ENCODE measurements around the gene DTD2. TPM values are rescaled to one million over a fixed set of nuclear protein-coding genes. Genes with fewer than 3 reads are reported as not detected.
A peak's percentile ranks its signal among the peaks of the same experiment; 100 is the strongest.

The DTD2 gene
- total RNA-seq, 1 donor from 2014 or later = 19.3 TPM

- no peak overlapping the region for H3K9ac ChIP-seq (ENCODE audit: low read depth in 1 of 3, low read length in 3 of 3)
- H3K4me3 ChIP-seq (ENCODE audit: low read length in 3 of 3) = no peak overlapping the region
- no peaks in the 10 kb centered on the region for H3K27me3 ChIP-seq (ENCODE audit: control insufficient read depth in 3 of 3, insufficient read depth in 3 of 3, low read length in 3 of 3)
- H3K4me1 ChIP-seq (ENCODE audit: control insufficient read depth in 3 of 3, insufficient read depth in 3 of 3, low read length in 3 of 3) = no peaks in the 10 kb centered on the region
- no peaks in the 10 kb centered on the region for H3K36me3 ChIP-seq (ENCODE audit: control insufficient read depth in 3 of 3, insufficient read depth in 3 of 3, low read length in 3 of 3)
- H3K27ac ChIP-seq (ENCODE audit: low read depth, low read length) = no peak overlapping the region
- no peaks in the 10 kb centered on the region for H3K9me3 ChIP-seq (ENCODE audit: control insufficient read depth in 3 of 3, low read length in 3 of 3)
These were observed 30.6 kb downstream of the DTD2 start for GRCh38 chr14:31426663-31427062.

GRCh38 chr14:31425905-31426304 is 31.4 kb downstream of the DTD2 start:
- H3K36me3 ChIP-seq (ENCODE audit: control insufficient read depth in 3 of 3, insufficient read depth in 3 of 3, low read length in 3 of 3) = no peaks in the 10 kb centered on the region
- H3K9ac ChIP-seq (ENCODE audit: low read depth in 1 of 3, low read length in 3 of 3) = no peak overlapping the region
- no peak overlapping the region for H3K27ac ChIP-seq (ENCODE audit: low read depth, low read length)
- H3K4me1 ChIP-seq (ENCODE audit: control insufficient read depth in 3 of 3, insufficient read depth in 3 of 3, low read length in 3 of 3) = peaks cover 0 to 2% (median 0%) of the 10 kb centered on the region in 3 donors
- H3K9me3 ChIP-seq (ENCODE audit: control insufficient read depth in 3 of 3, low read length in 3 of 3) = no peaks in the 10 kb centered on the region
- H3K27me3 ChIP-seq (ENCODE audit: control insufficient read depth in 3 of 3, insufficient read depth in 3 of 3, low read length in 3 of 3) = no peaks in the 10 kb centered on the region
- no peak overlapping the region for H3K4me3 ChIP-seq (ENCODE audit: low read length in 3 of 3)

- Histone ChIP-seq H3K9me3 (ENCODE audit: control insufficient read depth in 3 of 3, low read length in 3 of 3) (no peaks in the 10 kb centered on the region), H3K9ac (ENCODE audit: low read depth in 1 of 3, low read length in 3 of 3) (peak overlapping the region in 1 of 3 donors; percentile 79), H3K36me3 (ENCODE audit: control insufficient read depth in 3 of 3, insufficient read depth in 3 of 3, low read length in 3 of 3) (peaks cover 0 to 2% (median 0%) of the 10 kb centered on the region in 3 donors), H3K4me3 (ENCODE audit: low read length in 3 of 3) (peak overlapping the region in 1 of 3 donors; percentile 85), H3K4me1 (ENCODE audit: control insufficient read depth in 3 of 3, insufficient read depth in 3 of 3, low read length in 3 of 3) (peaks cover 4 to 9% (median 6%) of the 10 kb centered on the region in 3 donors), H3K27ac (ENCODE audit: low read depth, low read length) (peak overlapping the region; percentile 93), H3K27me3 (ENCODE audit: control insufficient read depth in 3 of 3, insufficient read depth in 3 of 3, low read length in 3 of 3) (no peaks in the 10 kb centered on the region)
These were observed 36.1 kb downstream of the DTD2 start for GRCh38 chr14:31421200-31421599.

GRCh38 chr14:31420319-31421111 is 36.8 kb downstream of the DTD2 start, which contains the start of gene HEATR5A:
HEATR5A (minus strand) TSS chr14:31420550; CDS start chr14:31402975, 17,575 bp downstream.
- Histone ChIP-seq H3K4me1 (ENCODE audit: control insufficient read depth in 3 of 3, insufficient read depth in 3 of 3, low read length in 3 of 3) (peaks cover 4 to 9% (median 6%) of the 10 kb centered on the region in 3 donors), H3K9ac (ENCODE audit: low read depth in 1 of 3, low read length in 3 of 3) (peak within 1 kb of the TSS; percentile 95 to 97 (median 96)), H3K27me3 (ENCODE audit: control insufficient read depth in 3 of 3, insufficient read depth in 3 of 3, low read length in 3 of 3) (no peaks in the 10 kb centered on the region), H3K4me3 (ENCODE audit: low read length in 3 of 3) (peak within 1 kb of the TSS; percentile 94 to 99 (median 98)), H3K27ac (ENCODE audit: low read depth, low read length) (peak within 1 kb of the TSS; percentile 93), H3K36me3 (ENCODE audit: control insufficient read depth in 3 of 3, insufficient read depth in 3 of 3, low read length in 3 of 3) (peaks cover 0 to 2% (median 0%) of the 10 kb centered on the region in 3 donors), H3K9me3 (ENCODE audit: control insufficient read depth in 3 of 3, low read length in 3 of 3) (no peaks in the 10 kb centered on the region)

- Histone ChIP-seq H3K4me3 (ENCODE audit: low read length in 3 of 3) (peak overlapping the region; percentile 94 to 99 (median 98)), H3K4me1 (ENCODE audit: control insufficient read depth in 3 of 3, insufficient read depth in 3 of 3, low read length in 3 of 3) (peaks cover 4 to 9% (median 6%) of the 10 kb centered on the region in 3 donors), H3K36me3 (ENCODE audit: control insufficient read depth in 3 of 3, insufficient read depth in 3 of 3, low read length in 3 of 3) (peaks cover 0 to 2% (median 0%) of the 10 kb centered on the region in 3 donors), H3K9me3 (ENCODE audit: control insufficient read depth in 3 of 3, low read length in 3 of 3) (no peaks in the 10 kb centered on the region), H3K27me3 (ENCODE audit: control insufficient read depth in 3 of 3, insufficient read depth in 3 of 3, low read length in 3 of 3) (no peaks in the 10 kb centered on the region), H3K9ac (ENCODE audit: low read depth in 1 of 3, low read length in 3 of 3) (peak overlapping the region; percentile 95 to 97 (median 96)), H3K27ac (ENCODE audit: low read depth, low read length) (peak overlapping the region; percentile 93)
These were observed 37.4 kb downstream of the DTD2 start for GRCh38 chr14:31419967-31420318.

GRCh38 chr14:31419179-31419966 is 37.9 kb downstream of the DTD2 start:
- peak overlapping the region; percentile 95 to 97 (median 96) for H3K9ac ChIP-seq (ENCODE audit: low read depth in 1 of 3, low read length in 3 of 3)
- H3K27me3 ChIP-seq (ENCODE audit: control insufficient read depth in 3 of 3, insufficient read depth in 3 of 3, low read length in 3 of 3) = no peaks in the 10 kb centered on the region
- H3K27ac ChIP-seq (ENCODE audit: low read depth, low read length) = peak overlapping the region; percentile 93
- peaks cover 4 to 9% (median 6%) of the 10 kb centered on the region in 3 donors for H3K4me1 ChIP-seq (ENCODE audit: control insufficient read depth in 3 of 3, insufficient read depth in 3 of 3, low read length in 3 of 3)
- H3K4me3 ChIP-seq (ENCODE audit: low read length in 3 of 3) = peak overlapping the region; percentile 94 to 99 (median 98)
- H3K36me3 ChIP-seq (ENCODE audit: control insufficient read depth in 3 of 3, insufficient read depth in 3 of 3, low read length in 3 of 3) = peaks cover 0 to 2% (median 0%) of the 10 kb centered on the region in 3 donors
- H3K9me3 ChIP-seq (ENCODE audit: control insufficient read depth in 3 of 3, low read length in 3 of 3) = no peaks in the 10 kb centered on the region

- H3K27ac ChIP-seq (ENCODE audit: low read depth, low read length) = no peak overlapping the region
- no peaks in the 10 kb centered on the region for H3K27me3 ChIP-seq (ENCODE audit: control insufficient read depth in 3 of 3, insufficient read depth in 3 of 3, low read length in 3 of 3)
- H3K9ac ChIP-seq (ENCODE audit: low read depth in 1 of 3, low read length in 3 of 3) = peak overlapping the region in 1 of 3 donors; percentile 30
- peaks cover 0 to 2% (median 0%) of the 10 kb centered on the region in 3 donors for H3K36me3 ChIP-seq (ENCODE audit: control insufficient read depth in 3 of 3, insufficient read depth in 3 of 3, low read length in 3 of 3)
- peaks cover 4 to 9% (median 6%) of the 10 kb centered on the region in 3 donors for H3K4me1 ChIP-seq (ENCODE audit: control insufficient read depth in 3 of 3, insufficient read depth in 3 of 3, low read length in 3 of 3)
- H3K9me3 ChIP-seq (ENCODE audit: control insufficient read depth in 3 of 3, low read length in 3 of 3) = no peaks in the 10 kb centered on the region
- H3K4me3 ChIP-seq (ENCODE audit: low read length in 3 of 3) = no peak overlapping the region
These were observed 38.9 kb downstream of the DTD2 start for GRCh38 chr14:31418440-31418839.

GRCh38 chr14:31414190-31414833 is 43.0 kb downstream of the DTD2 start:
- H3K4me1 ChIP-seq (ENCODE audit: control insufficient read depth in 3 of 3, insufficient read depth in 3 of 3, low read length in 3 of 3) = peaks cover 2 to 6% (median 4%) of the 10 kb centered on the region in 3 donors

GRCh38 chr14:31411218-31411727 is 46.0 kb downstream of the DTD2 start:
- H3K36me3 ChIP-seq (ENCODE audit: control insufficient read depth in 3 of 3, insufficient read depth in 3 of 3, low read length in 3 of 3) = no peaks in the 10 kb centered on the region
- H3K4me3 ChIP-seq (ENCODE audit: low read length in 3 of 3) = no peak overlapping the region
- H3K27me3 ChIP-seq (ENCODE audit: control insufficient read depth in 3 of 3, insufficient read depth in 3 of 3, low read length in 3 of 3) = no peaks in the 10 kb centered on the region
- no peak overlapping the region for H3K9ac ChIP-seq (ENCODE audit: low read depth in 1 of 3, low read length in 3 of 3)
- H3K4me1 ChIP-seq (ENCODE audit: control insufficient read depth in 3 of 3, insufficient read depth in 3 of 3, low read length in 3 of 3) = peaks cover 0 to 2% (median 0%) of the 10 kb centered on the region in 3 donors
- H3K27ac ChIP-seq (ENCODE audit: low read depth, low read length) = no peak overlapping the region
- H3K9me3 ChIP-seq (ENCODE audit: control insufficient read depth in 3 of 3, low read length in 3 of 3) = no peaks in the 10 kb centered on the region

More at GRCh38 chr14:31414190-31414833, 43.0 kb downstream of the DTD2 start:
- no peaks in the 10 kb centered on the region for H3K36me3 ChIP-seq (ENCODE audit: control insufficient read depth in 3 of 3, insufficient read depth in 3 of 3, low read length in 3 of 3)
- no peak overlapping the region for H3K4me3 ChIP-seq (ENCODE audit: low read length in 3 of 3)
- no peak overlapping the region for H3K27ac ChIP-seq (ENCODE audit: low read depth, low read length)
- H3K9me3 ChIP-seq (ENCODE audit: control insufficient read depth in 3 of 3, low read length in 3 of 3) = no peaks in the 10 kb centered on the region
- no peak overlapping the region for H3K9ac ChIP-seq (ENCODE audit: low read depth in 1 of 3, low read length in 3 of 3)
- no peaks in the 10 kb centered on the region for H3K27me3 ChIP-seq (ENCODE audit: control insufficient read depth in 3 of 3, insufficient read depth in 3 of 3, low read length in 3 of 3)
